ENCODE data around the gene KIAA0930.
"Not testable (repeated sequence)": the region's sequence is repeated elsewhere in the genome, so short reads cannot be mapped to it uniquely, and the experiment has no call there.

The KIAA0930 gene

DNA sequence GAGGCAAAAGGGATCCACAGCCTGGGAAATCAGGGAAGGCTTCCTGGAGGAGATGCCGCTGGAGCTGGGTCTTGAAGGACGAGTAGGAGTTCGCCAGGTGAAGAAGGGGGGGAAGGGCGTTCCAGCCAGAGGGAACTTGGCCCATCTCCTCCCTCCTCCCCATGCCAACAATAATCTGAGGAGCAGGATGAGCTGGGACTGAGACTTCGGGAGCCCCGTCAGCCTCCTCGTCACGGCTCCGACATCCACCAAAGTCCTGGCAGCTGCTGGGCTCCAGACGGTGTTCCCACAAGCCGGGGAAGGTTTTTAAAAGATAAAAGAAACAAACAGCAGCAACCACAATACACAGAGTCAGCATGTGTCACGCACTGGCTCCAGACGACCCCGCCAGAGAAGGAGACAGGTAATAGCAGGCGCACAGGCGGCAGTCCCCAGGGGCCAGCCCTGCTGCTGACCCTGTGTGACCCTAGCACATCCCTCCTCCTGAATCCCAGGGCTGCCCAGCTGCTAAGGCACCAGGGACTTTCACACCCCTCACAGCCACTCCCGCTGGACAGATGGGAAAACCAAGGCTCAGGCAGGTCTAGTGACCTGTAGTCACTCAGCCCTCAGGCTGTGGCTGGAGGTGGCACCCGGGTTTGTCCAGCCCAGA, 39.7 kb downstream of the KIAA0930 start:
- FAIRE-seq (no peak), DNase-seq (ENCODE audit: insufficient read length, low spot score) (no peak)
- no peak for TF ChIP-seq POLR2A (IDR thresholded peaks at IDR 0.05; ENCODE audit: low read depth, low read length)

DNA sequence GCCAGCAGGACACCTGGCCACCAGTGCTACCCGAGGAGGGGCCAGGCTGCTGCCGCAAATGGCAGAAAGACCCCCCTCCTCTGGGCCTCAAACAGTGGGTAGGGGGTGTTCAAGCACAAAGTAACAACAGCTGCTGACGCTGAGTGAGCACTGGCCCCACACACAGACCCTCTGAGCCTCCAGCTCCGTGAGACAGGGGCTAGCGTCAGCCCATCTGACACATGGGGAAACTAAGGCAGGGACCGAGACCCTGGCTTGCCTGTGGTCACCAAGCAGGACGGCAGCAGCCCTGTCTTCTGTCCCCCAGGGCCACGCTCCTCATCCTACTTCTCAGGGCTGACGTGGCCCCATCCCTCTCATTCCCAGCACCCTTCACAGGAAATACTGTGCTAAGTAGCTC, 40.5 kb downstream of the KIAA0930 start:
- no peak for FAIRE-seq
- no peak for DNase-seq (ENCODE audit: insufficient read length, low spot score)
- TF ChIP-seq POLR2A (IDR thresholded peaks at IDR 0.05; ENCODE audit: low read depth, low read length) = no peak

- no peak for TF ChIP-seq POLR2A (IDR thresholded peaks at IDR 0.05; ENCODE audit: low read depth, low read length)
- DNase-seq (ENCODE audit: insufficient read length, low spot score) (no peak), FAIRE-seq (no peak)
Observed at GRCh38 chr22:45199723-45200122, 41.0 kb downstream of the KIAA0930 start.

DNA sequence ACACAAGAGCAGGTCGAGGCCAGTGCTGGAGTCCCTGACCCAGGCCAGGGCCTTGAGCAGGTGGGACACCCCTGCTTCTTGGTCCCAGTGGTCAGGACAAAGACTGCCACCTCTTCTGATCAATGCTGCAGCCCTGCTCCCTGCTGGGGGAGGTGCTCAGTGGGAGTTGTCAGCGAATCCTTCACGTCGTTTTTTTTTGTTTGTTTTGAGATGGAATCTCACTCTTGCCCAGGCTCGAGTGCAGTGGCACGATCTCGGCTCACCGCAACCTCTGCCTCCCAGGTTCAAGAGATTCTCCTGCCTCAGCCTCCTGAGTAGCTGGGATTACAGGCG, 42.3 kb downstream of the KIAA0930 start:
- no peak for TF ChIP-seq POLR2A (IDR thresholded peaks at IDR 0.05; ENCODE audit: low read depth, low read length)
- DNase-seq (ENCODE audit: insufficient read length, low spot score) (no peak), FAIRE-seq (no peak)

GRCh38 chr22:45197606-45198462, 42.9 kb downstream of the KIAA0930 start:
- TF ChIP-seq POLR2A (IDR thresholded peaks at IDR 0.05; ENCODE audit: low read depth, low read length) = no peak
- FAIRE-seq (no peak), DNase-seq (ENCODE audit: insufficient read length, low spot score) (no peak)

GRCh38 chr22:45196926-45197605, 43.6 kb downstream of the KIAA0930 start:
- no peak for TF ChIP-seq POLR2A (IDR thresholded peaks at IDR 0.05; ENCODE audit: low read depth, low read length)
- DNase-seq (ENCODE audit: insufficient read length, low spot score) (no peak), FAIRE-seq (no peak)

DNA sequence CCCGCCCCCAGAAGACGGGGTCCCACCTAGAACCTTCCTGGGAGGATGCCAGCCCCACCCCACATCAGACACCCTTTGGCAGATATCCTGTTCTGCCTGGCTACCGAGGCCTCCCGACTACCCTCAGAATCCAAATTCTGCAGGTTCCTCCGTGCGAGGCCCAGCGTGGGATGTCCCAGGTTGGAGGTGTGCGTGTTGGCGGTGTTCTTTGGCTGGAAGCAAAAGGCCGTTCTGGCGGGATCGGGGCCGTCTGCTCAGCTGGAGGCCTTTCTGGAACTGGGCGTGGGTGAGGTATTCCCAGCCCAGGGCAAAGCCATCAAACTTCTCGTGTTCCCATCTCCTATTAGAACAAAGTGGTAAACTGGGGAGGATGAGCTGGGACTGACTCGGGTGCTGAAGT, 44.4 kb downstream of the KIAA0930 start:
- TF ChIP-seq POLR2A (IDR thresholded peaks at IDR 0.05; ENCODE audit: low read depth, low read length) = no peak
- FAIRE-seq (no peak), DNase-seq (ENCODE audit: insufficient read length, low spot score) (no peak)

GRCh38 chr22:45195616-45196015, 45.1 kb downstream of the KIAA0930 start:
- TF ChIP-seq POLR2A (IDR thresholded peaks at IDR 0.05; ENCODE audit: low read depth, low read length) = no peak
- FAIRE-seq = no peak
- DNase-seq (ENCODE audit: insufficient read length, low spot score) = no peak

- no peak for FAIRE-seq
- DNase-seq (ENCODE audit: insufficient read length, low spot score) = no peak
- TF ChIP-seq POLR2A (IDR thresholded peaks at IDR 0.05; ENCODE audit: low read depth, low read length) = no peak
Observed at GRCh38 chr22:45194686-45195085, 46.0 kb downstream of the KIAA0930 start.

- no peak for FAIRE-seq
- DNase-seq (ENCODE audit: insufficient read length, low spot score) = no peak
- TF ChIP-seq POLR2A (IDR thresholded peaks at IDR 0.05; ENCODE audit: low read depth, low read length) = no peak
Observed at GRCh38 chr22:45192701-45193187, 48.0 kb downstream of the KIAA0930 start.

DNA sequence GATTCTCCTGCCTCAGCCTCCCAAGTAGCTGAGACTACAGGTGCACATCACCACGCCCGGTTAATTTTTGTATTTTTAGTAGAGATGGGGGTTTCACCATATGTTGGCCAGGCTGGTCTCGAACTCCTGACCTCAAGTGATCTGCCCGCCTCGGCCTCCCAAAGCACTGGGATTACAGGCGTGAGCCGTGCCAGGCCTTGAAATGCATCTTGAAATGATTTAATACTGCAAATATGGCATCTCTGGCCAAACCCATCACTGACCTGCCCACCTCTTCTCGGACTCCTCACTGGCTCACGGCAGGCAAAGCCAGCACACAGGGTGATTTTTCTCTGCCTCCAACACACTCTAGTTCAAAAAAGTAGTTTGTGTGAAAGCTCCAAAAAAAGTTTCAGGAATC, 48.9 kb downstream of the KIAA0930 start:
- not testable (repeated sequence) for FAIRE-seq; DNase-seq (ENCODE audit: insufficient read length, low spot score)

DNA sequence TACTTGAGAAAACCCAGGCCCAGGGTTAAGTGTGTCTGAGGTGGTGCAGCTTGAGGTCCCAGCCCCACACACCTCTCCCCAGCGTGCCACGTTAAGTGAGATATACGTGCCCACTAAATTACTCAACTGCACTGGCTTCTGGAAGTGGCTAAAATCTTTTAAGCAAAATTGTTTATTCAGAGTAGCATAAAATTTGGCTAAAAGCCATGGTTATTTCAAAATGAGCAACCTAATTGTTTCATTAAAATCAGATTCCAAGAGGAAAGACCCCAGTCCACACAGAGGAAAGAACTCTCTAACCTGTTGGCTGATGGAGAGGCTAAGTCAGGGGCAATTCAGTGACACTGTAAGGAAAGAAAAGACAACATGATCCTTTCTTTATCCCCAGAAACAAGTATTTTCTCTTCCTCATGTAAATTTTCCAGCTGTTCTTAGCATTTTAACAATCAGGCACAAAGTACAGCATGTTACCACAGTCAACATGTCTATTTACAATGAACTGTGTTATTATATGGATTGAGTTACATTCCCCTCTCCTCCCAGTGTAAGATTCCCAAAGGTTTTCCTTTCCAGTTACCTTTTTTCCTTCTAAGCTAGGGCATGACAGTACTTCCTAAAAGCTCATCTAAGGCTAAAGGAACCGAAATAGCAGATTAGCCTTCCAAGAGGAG, 50.4 kb downstream of the KIAA0930 start:
- no peak for FAIRE-seq
- DNase-seq (ENCODE audit: insufficient read length, low spot score) = no peak
- no peak for TF ChIP-seq POLR2A (IDR thresholded peaks at IDR 0.05; ENCODE audit: low read depth, low read length)

DNA sequence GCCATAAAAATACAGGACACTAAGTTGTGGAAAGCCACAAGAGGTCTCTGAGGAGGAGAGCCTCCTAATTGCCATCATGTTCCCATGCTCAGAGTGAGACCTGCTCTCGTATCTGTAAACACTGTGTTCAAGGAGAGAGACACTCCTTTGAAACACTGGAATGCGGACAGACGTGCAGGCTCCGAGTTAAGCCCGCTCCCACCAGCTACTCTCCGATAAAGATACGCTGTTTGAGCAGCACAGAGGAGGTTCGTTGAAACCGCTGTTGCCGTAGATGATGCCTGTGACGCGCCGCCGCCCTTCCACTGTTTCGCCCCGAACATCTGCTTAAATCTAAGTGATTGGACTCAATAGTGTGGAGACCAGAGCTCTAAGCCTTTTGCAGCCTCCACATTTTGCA, 51.9 kb downstream of the KIAA0930 start:
- DNase-seq (ENCODE audit: insufficient read length, low spot score) (no peak), FAIRE-seq (no peak)
- TF ChIP-seq POLR2A (IDR thresholded peaks at IDR 0.05; ENCODE audit: low read depth, low read length) = no peak

DNA sequence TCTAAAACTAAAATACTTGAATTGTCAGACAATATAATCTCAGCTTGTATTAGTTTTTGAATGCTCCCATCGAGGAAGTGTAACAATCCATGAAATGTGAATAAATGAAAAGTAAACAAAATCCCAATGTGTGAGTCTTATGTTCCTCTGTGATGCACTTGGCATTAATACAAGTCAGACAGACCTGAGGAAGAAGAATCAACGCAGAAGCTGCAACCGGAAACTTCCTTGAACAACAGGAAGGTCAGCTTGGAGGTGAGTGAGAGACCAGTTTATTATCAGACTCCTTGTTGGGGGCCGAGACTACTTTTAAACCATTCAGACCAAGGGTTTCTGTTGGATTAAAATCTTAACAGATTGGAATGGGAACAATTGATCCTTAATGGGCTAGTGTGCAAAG, 52.8 kb downstream of the KIAA0930 start:
- no peak for FAIRE-seq

More for the DNA sequence above, 52.8 kb downstream of the KIAA0930 start:
- no peak for TF ChIP-seq POLR2A (IDR thresholded peaks at IDR 0.05; ENCODE audit: low read depth, low read length)
- no peak for DNase-seq (ENCODE audit: insufficient read length, low spot score)
